Measurements from ENCODE around the gene TCERG1. TPM values are rescaled to one million over a fixed set of nuclear protein-coding genes. Genes with fewer than 3 reads are reported as not detected.

TCERG1 gene
- total RNA-seq, 1 donor from 2014 or later: 156 TPM

DNA sequence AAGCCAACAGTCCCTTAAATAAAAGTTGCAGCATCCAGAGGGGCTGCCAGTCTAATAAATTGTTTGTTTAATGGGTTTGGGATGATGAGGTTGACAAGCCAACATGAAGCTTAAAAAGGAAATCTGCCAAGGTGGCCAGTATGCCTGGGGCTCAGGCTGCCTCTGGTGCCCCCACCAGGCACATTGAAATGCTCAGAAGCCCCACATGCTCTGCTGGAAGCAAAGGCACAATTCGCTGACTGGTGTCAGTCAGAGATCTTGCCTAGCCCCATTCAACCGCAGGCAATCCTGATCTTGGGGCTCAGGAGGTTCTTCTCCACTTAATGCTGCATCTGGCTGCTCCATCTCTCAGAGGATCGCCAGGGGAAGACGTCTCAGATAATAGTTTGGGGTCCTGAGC, 44.2 kb upstream of the TCERG1 start:
- Mint-ChIP-seq H3K4me3 (no peak overlapping the region), H3K36me3 (no peaks in the 10 kb centered on the region)

DNA sequence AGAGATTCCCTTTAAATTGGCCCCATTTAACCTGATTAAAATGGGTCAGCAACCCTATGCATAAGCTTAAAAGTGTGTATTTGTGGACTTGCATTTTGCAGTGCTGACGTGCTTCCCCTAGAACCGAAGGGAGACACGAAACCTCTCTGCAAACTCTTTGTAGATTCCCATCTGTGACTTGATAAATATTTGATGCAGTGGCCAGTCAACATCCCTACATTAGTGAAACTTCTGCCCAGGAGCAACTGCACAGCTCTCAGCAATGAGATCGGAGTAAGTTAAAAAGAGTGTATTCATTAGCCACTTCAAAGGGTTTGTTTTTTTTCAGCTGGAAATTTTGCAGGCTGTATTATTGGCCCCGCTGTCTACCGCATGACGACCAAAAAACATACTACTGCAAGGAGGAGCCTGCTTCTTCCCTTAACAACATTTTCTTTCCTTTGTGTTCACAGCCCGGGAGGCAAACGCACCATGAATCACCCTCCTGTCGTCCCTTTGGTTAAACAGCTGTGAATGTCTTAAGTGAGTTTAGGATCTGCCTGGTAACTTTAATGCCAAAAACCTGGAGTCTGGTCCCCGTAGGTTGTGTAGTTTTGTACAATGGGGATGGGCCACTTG, 38.0 kb upstream of the TCERG1 start:
- DNase-seq (ENCODE audit: low spot score in 2 of 2, unreplicated experiment in 2 of 2): no peak
- Mint-ChIP-seq H3K4me3 (no peak overlapping the region), H3K4me1 (peaks cover 5% of the 10 kb centered on the region), H3K27ac (no peak overlapping the region), H3K27me3 (ENCODE audit: low read depth) (peaks cover 19% of the 10 kb centered on the region), H3K9me3 (no peaks in the 10 kb centered on the region), H3K36me3 (no peaks in the 10 kb centered on the region)
- TF ChIP-seq, protein P1, sequence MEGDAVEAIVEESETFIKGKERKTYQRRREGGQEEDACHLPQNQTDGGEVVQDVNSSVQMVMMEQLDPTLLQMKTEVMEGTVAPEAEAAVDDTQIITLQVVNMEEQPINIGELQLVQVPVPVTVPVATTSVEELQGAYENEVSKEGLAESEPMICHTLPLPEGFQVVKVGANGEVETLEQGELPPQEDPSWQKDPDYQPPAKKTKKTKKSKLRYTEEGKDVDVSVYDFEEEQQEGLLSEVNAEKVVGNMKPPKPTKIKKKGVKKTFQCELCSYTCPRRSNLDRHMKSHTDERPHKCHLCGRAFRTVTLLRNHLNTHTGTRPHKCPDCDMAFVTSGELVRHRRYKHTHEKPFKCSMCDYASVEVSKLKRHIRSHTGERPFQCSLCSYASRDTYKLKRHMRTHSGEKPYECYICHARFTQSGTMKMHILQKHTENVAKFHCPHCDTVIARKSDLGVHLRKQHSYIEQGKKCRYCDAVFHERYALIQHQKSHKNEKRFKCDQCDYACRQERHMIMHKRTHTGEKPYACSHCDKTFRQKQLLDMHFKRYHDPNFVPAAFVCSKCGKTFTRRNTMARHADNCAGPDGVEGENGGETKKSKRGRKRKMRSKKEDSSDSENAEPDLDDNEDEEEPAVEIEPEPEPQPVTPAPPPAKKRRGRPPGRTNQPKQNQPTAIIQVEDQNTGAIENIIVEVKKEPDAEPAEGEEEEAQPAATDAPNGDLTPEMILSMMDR (IDR thresholded peaks at IDR 0.05; ENCODE audit: unreplicated experiment): no peak

More for the DNA sequence above, 44.2 kb upstream of the TCERG1 start:
- DNase-seq (ENCODE audit: low spot score in 2 of 2, unreplicated experiment in 2 of 2): no peak
- Mint-ChIP-seq H3K4me1 (no peaks in the 10 kb centered on the region), H3K27me3 (ENCODE audit: low read depth) (peaks cover 71% of the 10 kb centered on the region), H3K9me3 (no peaks in the 10 kb centered on the region), H3K27ac (no peak overlapping the region)
- TF ChIP-seq, protein P1 (IDR thresholded peaks at IDR 0.05; ENCODE audit: unreplicated experiment): no peak

GRCh38 chr5:146410272-146410671, 36.9 kb upstream of the TCERG1 start:
- Mint-ChIP-seq H3K4me3 (no peak overlapping the region), H3K36me3 (no peaks in the 10 kb centered on the region), H3K27ac (no peak overlapping the region), H3K4me1 (peaks cover 5% of the 10 kb centered on the region), H3K9me3 (no peaks in the 10 kb centered on the region), H3K27me3 (ENCODE audit: low read depth) (peaks cover 12% of the 10 kb centered on the region)
- DNase-seq (ENCODE audit: low spot score in 2 of 2, unreplicated experiment in 2 of 2): no peak
- TF ChIP-seq, protein P1 (IDR thresholded peaks at IDR 0.05; ENCODE audit: unreplicated experiment): no peak

DNA sequence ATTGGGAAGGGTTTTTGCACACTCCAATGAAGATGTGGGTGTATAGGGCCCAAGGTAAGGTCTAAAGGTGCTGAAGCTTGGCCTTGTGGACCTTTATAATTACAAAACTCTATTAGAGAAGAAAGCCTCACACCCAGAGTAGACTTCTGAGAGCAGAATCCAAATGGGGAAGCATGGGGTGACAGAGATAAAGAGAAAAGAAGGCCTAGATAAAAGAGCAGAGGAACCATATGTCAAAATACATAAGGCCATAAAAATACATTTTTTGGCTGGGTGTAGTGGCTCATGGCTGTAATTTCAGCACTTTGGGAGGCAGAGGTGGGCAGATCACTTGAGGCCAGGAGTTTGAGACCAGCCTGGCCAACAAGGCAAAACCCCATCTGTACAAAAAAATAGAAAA, 27.4 kb upstream of the TCERG1 start:
- DNase-seq (ENCODE audit: low spot score in 2 of 2, unreplicated experiment in 2 of 2): no peak
- TF ChIP-seq, protein P1 (IDR thresholded peaks at IDR 0.05; ENCODE audit: unreplicated experiment): no peak
- Mint-ChIP-seq H3K4me1 (no peaks in the 10 kb centered on the region), H3K27me3 (ENCODE audit: low read depth) (peaks cover 41% of the 10 kb centered on the region), H3K4me3 (no peak overlapping the region), H3K36me3 (no peaks in the 10 kb centered on the region), H3K9me3 (no peaks in the 10 kb centered on the region), H3K27ac (no peak overlapping the region)

DNA sequence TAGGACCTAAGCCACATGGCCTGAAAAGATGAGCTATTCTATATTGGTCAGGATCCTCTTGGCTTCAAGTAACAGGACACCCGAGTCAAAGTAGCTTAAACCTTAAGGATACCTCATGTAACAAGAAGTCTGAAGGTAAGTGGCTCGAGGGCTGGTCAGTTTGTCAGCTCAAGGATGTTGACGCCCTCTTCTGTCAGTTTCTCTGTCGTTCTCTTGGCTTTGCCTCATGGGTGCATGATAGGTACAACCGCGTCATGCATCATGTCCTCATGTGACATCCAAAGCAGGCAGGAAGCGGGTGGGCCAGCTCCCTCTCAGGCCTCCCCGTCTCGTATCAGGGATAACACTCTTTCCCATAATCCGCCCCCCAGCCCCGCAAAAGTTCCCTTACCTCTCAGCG, 22.1 kb upstream of the TCERG1 start:
- Mint-ChIP-seq H3K36me3 (no peaks in the 10 kb centered on the region), H3K4me1 (peaks cover 4% of the 10 kb centered on the region), H3K4me3 (no peak overlapping the region), H3K9me3 (no peaks in the 10 kb centered on the region), H3K27ac (no peak overlapping the region), H3K27me3 (ENCODE audit: low read depth) (peaks cover 51% of the 10 kb centered on the region)
- TF ChIP-seq, protein P1 (IDR thresholded peaks at IDR 0.05; ENCODE audit: unreplicated experiment): no peak
- DNase-seq (ENCODE audit: low spot score in 2 of 2, unreplicated experiment in 2 of 2): no peak

GRCh38 chr5:146426305-146426704, 20.8 kb upstream of the TCERG1 start:
- Mint-ChIP-seq H3K27ac (no peak overlapping the region), H3K9me3 (no peaks in the 10 kb centered on the region), H3K36me3 (no peaks in the 10 kb centered on the region), H3K4me3 (no peak overlapping the region), H3K27me3 (ENCODE audit: low read depth) (peaks cover 53% of the 10 kb centered on the region), H3K4me1 (peaks cover 4% of the 10 kb centered on the region)
- no peak for DNase-seq (ENCODE audit: low spot score in 2 of 2, unreplicated experiment in 2 of 2)
- TF ChIP-seq, protein P1 (IDR thresholded peaks at IDR 0.05; ENCODE audit: unreplicated experiment): no peak

Measured in mesothelial cell of epicardium (in vitro differentiated cells).